HG03521 (cell line): ENCODE measurements around the gene HEATR5B.
"Not testable (repeated sequence)": the region's sequence is repeated elsewhere in the genome, so short reads cannot be mapped to it uniquely, and the experiment has no call there.

ENCODE experiments used
- ATAC-seq: cut with Tn5 transposase; IDR thresholded peaks from one replicate; pipeline ENCODE4 v1.9.1; 2021; ENCODE audit warnings: mild to moderate bottlenecking, moderate library complexity; ENCODE audit not compliant: unreplicated experiment

Gene HEATR5B

DNA sequence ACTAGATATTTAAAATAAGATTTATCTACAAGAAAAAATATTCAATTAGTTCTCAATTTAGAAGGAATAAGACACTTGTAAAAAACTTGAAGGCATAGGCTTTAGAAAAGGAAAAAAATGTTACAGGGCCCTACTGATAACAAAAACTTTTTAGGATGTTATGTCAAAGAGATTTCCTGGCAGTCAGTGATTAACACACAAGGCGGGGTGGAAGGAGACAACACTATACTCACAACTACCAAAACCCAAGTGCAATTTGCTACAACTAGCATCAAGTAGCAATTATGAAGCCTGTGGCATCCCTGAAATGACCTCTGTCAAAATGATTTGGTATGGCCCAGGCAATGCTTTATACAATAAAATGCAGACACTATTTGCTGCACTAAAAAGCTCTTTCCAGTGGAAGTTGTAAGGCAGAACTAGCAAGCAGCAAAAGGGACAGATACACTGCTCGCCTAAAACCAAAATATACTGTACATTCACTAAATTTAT is 133.1 kb downstream of the HEATR5B start:
- no peak for ATAC-seq

DNA sequence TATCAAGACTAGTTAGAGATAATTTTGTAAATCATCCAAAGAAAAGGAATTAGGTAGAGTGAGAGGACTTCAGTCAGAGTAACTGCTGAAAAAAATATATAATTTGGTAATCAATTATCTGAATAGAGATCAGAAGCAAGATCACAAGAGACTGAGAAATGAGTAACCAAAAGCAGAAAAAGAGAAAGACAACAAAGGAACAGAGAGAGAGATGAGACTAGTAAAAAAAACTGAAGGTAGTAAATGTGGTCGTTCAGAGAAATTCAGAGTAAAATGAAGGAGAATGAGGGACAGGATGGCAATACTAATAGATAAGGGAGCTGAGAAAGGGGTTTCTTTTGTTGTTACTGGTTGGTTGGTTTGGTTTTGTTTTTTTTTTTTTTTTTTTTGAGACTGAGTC is 134.3 kb downstream of the HEATR5B start:
- ATAC-seq = no peak

DNA sequence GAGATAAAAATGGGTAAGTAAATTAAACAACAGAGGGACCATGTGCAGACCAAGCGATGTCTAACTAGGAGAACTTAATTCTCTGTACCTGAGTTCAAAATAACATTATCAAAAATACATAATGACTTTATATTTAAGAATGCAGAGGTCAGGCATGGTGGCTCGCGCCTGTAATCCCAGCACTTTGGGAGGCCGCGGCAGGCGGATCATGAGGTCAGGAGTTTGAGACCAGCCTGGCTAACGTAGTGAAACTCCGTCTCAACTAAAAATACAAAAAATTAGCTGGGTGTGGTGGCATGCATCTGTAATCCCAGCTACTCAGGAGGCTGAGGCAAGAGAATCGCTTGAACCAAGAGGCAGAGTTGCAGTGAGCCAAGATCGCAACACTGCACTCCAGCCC is 138.9 kb downstream of the HEATR5B start:
- not testable (repeated sequence) for ATAC-seq

DNA sequence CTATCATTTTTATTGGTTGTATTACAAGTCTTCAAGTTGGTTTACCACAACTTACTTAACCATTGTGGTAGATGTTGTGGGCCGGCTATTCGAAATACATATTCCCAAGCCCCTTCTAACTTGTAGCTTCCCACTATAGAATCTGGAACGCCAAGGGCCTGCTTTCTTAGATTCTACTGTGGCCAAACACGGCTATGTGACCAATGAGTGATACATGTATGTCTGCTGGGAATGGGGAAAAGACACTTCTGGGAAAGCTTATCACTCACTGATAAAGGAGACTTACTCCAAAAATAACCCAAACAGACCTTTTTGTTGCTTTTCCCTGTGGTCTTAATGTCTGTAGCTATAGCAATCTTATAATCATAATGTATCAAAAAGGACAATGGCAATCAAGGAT is 142.3 kb downstream of the HEATR5B start:
- ATAC-seq = no peak

DNA sequence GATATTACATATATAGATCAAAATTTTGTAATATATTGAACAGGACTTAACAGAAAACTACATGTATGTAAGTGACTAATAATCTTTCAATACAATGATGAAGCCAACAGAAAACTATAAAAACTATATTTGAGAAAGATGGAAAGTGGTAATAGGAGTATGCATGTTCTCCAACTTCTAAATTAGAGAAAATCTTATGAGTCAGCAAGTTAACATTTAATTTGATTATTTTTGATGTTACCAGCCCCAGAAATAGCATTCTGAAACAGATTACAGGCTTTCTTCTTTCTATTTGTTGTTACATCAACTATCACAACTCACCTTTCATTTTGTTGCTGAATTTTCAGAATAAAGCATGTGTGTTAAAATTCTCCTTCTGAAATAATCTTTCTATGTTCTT is 147.6 kb downstream of the HEATR5B start:
- ATAC-seq = not testable (repeated sequence)

DNA sequence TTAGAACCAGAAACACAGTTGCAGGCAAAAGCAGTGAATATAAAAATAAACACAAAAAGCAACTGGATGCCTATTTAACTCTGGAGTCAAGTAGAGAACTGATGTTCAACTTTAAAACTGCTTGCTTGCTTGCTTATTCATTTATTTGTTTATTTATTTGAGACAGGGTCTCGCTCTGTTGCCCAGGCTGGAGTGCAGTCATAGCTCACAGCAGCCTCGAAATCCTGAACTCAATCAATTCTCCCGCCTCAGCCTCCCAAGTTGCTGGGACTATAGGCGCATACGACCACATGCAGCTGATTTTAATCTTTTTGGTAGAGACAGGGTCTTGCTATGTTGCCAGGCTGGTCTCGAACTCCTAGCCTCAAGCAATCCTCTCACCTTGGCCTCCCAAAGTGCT is 152.5 kb downstream of the HEATR5B start:
- not testable (repeated sequence) for ATAC-seq
